ENCODE measurements around the gene SNAPC2.

SNAPC2 gene

DNA sequence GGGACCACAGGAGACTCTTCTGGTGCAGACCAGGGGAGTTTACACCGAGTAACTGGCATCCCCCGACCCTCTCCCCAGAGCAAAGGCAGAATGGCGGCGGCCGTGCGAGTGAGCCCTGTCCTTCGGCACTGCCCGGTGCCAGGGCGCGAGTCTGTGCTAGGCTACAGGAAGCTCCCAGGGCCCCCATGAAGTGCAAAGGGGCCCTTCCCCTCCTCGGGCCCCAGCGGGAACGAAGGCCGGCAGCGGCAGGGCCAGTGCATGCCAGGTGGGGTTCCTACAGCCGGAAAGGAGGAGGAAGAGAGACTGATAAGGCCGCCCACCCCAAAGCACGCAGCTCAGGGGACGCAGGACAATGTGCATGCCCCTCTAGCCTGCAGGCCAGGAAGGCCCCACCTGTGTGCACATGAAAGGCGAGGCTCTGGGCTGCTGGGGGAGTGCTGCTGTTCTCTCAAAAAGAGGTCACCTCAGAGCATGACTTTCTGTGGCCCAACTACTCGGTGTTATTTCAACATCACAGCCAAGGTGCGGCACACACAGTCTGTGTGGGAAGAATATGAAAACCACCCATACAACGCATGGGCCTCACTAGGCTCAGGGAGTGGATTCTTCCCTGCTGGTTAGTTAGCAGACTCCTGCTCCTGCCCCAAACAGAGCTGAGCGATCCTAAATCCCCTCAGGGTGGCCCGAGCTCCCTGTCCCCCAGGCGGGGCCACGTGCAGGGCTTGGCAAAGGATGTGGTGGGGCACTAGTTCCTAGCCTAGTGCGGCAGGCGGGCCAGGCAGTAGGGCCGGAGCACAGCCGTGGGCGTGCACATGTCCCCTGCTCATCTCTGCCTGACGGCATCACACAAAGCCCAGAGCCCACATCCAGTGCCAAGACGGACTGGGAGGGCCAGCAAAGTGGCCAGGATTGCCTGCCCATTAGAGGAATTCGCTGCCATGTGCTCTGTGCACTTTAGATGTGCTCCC, 51.7 kb downstream of the SNAPC2 start:
- DNase-seq = no peak
